GM12873 (cell line): ENCODE measurements around the gene MSMO1.

Source experiments
- TF ChIP-seq, protein P1 (sequence below): IDR thresholded peaks from 2 replicates; pipeline ENCODE4 v1.5.1; 2012; ENCODE audit warnings: low read depth, mild to moderate bottlenecking, moderate library complexity, low read length, control low read depth; ENCODE audit not compliant: insufficient read depth; ENCODE audit errors: missing control alignments

The MSMO1 gene

DNA sequence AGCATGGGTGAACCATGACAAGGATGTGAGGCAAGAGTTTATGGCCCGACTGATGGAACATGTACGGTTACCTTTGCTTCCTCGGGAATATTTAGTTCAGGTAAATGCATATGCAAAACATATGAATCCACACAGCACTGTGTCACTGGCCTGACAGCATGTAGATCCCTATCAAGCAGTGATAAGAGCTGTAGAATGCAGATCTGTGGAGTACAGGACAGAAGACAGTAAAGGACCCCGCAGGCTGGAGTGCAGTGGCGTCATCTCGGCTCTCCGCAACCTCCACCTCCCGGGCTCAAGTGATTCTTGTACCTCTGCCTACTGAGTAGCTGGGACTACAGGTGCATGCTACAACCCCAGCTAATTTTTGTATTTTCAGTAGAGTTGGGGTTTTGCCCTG is 29.8 kb upstream of the MSMO1 start:
- TF ChIP-seq, protein P1, sequence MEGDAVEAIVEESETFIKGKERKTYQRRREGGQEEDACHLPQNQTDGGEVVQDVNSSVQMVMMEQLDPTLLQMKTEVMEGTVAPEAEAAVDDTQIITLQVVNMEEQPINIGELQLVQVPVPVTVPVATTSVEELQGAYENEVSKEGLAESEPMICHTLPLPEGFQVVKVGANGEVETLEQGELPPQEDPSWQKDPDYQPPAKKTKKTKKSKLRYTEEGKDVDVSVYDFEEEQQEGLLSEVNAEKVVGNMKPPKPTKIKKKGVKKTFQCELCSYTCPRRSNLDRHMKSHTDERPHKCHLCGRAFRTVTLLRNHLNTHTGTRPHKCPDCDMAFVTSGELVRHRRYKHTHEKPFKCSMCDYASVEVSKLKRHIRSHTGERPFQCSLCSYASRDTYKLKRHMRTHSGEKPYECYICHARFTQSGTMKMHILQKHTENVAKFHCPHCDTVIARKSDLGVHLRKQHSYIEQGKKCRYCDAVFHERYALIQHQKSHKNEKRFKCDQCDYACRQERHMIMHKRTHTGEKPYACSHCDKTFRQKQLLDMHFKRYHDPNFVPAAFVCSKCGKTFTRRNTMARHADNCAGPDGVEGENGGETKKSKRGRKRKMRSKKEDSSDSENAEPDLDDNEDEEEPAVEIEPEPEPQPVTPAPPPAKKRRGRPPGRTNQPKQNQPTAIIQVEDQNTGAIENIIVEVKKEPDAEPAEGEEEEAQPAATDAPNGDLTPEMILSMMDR = no peak

DNA sequence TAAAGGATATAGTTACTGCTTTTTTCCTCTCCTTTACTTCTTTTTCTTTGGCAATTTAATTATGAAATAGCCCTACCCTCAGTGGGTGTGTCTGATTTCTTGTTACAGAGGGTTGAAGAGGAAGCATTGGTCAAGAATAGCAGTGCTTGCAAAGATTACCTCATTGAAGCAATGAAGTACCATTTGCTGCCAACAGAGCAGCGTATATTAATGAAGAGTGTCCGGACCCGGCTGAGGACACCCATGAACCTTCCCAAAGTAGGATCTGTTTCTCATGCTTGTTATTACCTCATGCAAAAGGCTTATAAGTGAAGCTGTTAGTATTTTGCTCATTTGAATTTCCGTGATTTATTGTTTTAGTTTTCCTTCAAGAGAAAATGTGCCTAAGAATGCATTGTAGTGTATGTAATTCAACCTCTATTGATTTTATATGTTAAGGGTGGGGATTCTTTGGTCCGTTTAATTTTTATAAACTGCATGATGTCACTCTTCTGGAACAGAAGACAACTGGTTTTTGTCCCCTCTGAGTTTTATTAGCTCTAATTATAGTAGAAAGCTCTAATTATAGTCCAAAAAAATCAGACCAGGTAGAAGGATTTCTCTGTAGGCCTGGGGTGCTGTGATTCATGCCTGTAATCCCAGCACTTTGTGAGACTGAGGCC is 27.9 kb upstream of the MSMO1 start:
- TF ChIP-seq, protein P1 = peak; percentile 1

DNA sequence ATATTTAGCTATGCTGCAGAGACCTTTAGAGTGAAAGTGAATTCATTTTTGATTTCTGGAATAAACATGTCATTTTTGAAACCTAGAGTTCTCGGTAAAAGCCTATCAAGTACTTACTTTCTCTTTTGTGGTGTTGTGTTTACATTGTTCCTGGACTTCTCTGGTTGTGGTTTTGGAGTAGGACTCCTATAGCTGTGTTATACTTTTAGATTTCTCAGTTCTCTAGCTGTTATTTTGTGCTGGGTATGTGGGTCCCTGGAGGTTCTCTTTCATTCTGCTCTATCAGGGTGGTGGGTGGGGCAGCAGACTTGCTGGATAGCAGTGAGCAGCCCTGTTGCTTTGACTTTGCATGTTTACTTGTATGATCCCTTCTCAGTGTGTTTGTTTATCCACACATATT is 25.6 kb upstream of the MSMO1 start:
- TF ChIP-seq, protein P1 = no peak

DNA sequence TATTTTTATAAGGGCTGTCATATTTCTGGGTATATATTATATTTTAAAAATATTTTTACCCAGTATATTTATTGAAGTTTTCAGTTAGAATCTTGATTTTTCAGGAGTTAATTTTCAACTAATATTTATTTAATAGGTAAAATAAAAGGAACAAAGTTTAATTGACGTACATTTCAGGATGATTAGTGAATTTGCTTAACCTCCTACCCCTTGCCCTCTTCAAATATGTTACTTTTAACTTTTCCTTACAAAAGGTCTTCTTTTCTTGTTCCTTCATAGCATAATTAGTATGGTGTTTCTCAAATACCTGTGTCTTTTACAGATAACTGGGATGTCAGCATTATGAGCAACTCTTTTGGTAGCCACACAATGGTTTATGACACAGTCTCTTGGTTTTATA is 24.8 kb upstream of the MSMO1 start:
- TF ChIP-seq, protein P1 = no peak

DNA sequence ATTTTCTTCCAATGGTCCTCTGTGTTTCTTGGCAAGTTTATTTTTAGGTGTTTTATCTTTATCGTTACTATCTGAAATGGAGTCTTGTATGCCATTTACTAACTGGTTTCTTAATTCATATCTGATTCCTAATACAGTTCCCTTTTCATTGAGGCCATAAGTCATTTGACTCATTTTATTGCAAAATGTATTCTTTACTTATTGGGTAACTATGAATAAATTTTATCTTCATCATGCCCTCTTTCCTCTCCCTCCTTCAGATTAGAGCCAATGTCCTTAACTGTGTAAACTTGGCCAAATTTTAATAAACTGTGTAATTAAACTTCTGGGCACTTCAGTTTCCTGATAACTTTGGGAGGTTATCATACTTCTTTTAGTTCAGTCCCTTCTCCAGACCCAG is 19.3 kb upstream of the MSMO1 start:
- TF ChIP-seq, protein P1 = no peak

DNA sequence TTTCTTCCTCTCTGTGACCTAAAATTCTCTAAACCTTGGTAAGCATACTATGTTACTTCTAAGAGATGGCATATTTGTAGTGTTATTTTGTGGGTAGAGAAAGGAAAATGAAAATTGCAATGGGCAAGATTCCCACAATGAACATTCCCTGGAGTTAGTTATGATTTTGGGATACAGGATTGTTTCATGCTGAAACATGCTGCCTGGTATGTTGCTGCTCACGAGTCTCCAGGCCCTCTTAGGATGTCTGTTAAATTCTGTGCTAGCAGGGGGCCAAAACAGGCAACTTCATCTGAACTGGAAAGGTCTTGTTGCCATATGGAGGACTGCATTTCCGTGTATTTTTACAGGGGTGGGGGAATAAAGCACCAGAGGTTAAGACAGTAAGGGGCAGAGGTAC is 18.9 kb upstream of the MSMO1 start:
- TF ChIP-seq, protein P1 = no peak

DNA sequence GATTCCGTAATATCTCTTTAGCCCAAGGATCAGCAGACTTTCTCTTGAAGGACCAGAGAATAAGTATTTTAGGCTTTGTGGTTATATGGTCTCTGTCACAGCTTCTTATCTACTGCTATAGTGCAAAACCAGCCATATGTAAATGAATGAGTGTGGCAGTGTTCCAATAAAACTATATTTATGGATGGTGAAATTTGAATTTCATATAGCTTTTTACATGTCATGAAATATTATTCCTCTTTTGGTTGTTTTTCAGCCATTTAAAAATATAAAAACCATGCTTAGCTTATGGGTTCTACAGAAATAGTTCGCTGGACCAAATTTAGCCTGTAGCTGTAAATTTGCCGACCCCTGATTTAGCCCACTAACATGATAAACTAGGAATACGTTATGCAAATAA is 18.0 kb upstream of the MSMO1 start:
- TF ChIP-seq, protein P1 = no peak
